SK-N-SH (cell line): ENCODE data around the gene MAPK10.

ENCODE experiments used
- EP300 ChIP-seq, 2 experiments: IDR thresholded peaks; 2 replicates each; pipeline versions ENCODE4 v1.4.0 to v1.6.1; 2012; ENCODE audit warnings: borderline replicate concordance in 1 of 2, low read depth in 1 of 2, low read length in 1 of 2
- EZH2phosphoT487 ChIP-seq: fragments of 200-600 bp; sonication (generic); IDR thresholded peaks from 2 replicates; pipeline ENCODE4 v1.6.1; 2017; ENCODE audit warnings: low read depth, mixed run types, mild to moderate bottlenecking, antibody characterized with exemption, moderate library complexity, borderline replicate concordance
- GABPA ChIP-seq: IDR thresholded peaks from 2 replicates; pipeline ENCODE4 v1.4.0; 2012; ENCODE audit warnings: low read depth, mild to moderate bottlenecking
- IRF3 ChIP-seq: fragments of 150-350 bp; IDR thresholded peaks from 2 replicates; pipeline ENCODE4 v1.6.1; 2016; ENCODE audit warnings: mild to moderate bottlenecking, low read depth, low read length
- JUND ChIP-seq: IDR thresholded peaks from 2 replicates; pipeline ENCODE4 v1.4.0; 2012
- MXI1 ChIP-seq: IDR thresholded peaks from 2 replicates; pipeline ENCODE4 v1.6.1; 2012; ENCODE audit warnings: mild to moderate bottlenecking, low read depth, low read length, improper control_type of control experiment
- RAD21 ChIP-seq: IDR thresholded peaks from 2 replicates; pipeline ENCODE4 v1.6.1; 2012; ENCODE audit warnings: mild to moderate bottlenecking, low read length
- RCOR1 ChIP-seq: fragments of 150-350 bp; IDR thresholded peaks from 2 replicates; pipeline ENCODE4 v1.6.1; 2017; ENCODE audit warnings: antibody characterized with exemption, low read length
- RFX5 ChIP-seq: IDR thresholded peaks from 2 replicates; pipeline ENCODE4 v1.6.1; 2012; ENCODE audit warnings: mild to moderate bottlenecking, improper control_type of control experiment, low read length
- SMC3 ChIP-seq: IDR thresholded peaks from 2 replicates; pipeline ENCODE4 v1.6.1; 2012; ENCODE audit warnings: low read depth, low read length, improper control_type of control experiment
- YY1 ChIP-seq: IDR thresholded peaks from 2 replicates; pipeline ENCODE4 v1.4.0; 2012; ENCODE audit warnings: low read depth, mild to moderate bottlenecking
- ZBTB33 ChIP-seq: IDR thresholded peaks from 2 replicates; pipeline ENCODE4 v1.4.0; 2012; ENCODE audit warnings: low read depth, borderline replicate concordance
- TF ChIP-seq, protein P1 (sequence below): fragments of 200-600 bp; sonication (generic); IDR thresholded peaks from 2 replicates; pipeline ENCODE4 v1.6.1; 2017; ENCODE audit warnings: antibody characterized with exemption, mild to moderate bottlenecking, moderate library complexity
- TF ChIP-seq, protein P2 (sequence below): IDR thresholded peaks from 2 replicates; pipeline ENCODE4 v1.4.0; 2012; ENCODE audit warnings: low read depth

GRCh38 chr4:86014599-86014998 lies 345.3 kb downstream of the MAPK10 start:
- no peak for TF ChIP-seq RFX5
- TF ChIP-seq, protein P1, sequence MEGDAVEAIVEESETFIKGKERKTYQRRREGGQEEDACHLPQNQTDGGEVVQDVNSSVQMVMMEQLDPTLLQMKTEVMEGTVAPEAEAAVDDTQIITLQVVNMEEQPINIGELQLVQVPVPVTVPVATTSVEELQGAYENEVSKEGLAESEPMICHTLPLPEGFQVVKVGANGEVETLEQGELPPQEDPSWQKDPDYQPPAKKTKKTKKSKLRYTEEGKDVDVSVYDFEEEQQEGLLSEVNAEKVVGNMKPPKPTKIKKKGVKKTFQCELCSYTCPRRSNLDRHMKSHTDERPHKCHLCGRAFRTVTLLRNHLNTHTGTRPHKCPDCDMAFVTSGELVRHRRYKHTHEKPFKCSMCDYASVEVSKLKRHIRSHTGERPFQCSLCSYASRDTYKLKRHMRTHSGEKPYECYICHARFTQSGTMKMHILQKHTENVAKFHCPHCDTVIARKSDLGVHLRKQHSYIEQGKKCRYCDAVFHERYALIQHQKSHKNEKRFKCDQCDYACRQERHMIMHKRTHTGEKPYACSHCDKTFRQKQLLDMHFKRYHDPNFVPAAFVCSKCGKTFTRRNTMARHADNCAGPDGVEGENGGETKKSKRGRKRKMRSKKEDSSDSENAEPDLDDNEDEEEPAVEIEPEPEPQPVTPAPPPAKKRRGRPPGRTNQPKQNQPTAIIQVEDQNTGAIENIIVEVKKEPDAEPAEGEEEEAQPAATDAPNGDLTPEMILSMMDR: no peak
- TF ChIP-seq EP300 (IDR thresholded peaks at IDR 0.05; ENCODE audit: borderline replicate concordance in 1 of 2, low read depth in 1 of 2, low read length in 1 of 2): no peak
- TF ChIP-seq MXI1: no peak
- TF ChIP-seq ZBTB33: no peak
- no peak for TF ChIP-seq RAD21
- TF ChIP-seq JUND: no peak
- TF ChIP-seq, protein P2, sequence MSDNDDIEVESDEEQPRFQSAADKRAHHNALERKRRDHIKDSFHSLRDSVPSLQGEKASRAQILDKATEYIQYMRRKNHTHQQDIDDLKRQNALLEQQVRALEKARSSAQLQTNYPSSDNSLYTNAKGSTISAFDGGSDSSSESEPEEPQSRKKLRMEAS: no peak
- TF ChIP-seq YY1: no peak
- no peak for TF ChIP-seq SMC3
- TF ChIP-seq EZH2phosphoT487: no peak
- no peak for TF ChIP-seq RCOR1
- TF ChIP-seq IRF3: no peak
- TF ChIP-seq GABPA: no peak
